Endometrial microvascular endothelial cells (primary cell): Measurements from ENCODE around the gene SERPINB6. TPM values are rescaled to one million over a fixed set of nuclear protein-coding genes. Genes with fewer than 3 reads are reported as not detected.

Experiments used
- in situ Hi-C: cut with HindIII; loops from 2 replicates; pipeline ENCODE4 v1.10.0; 2017; ENCODE audit warnings: low sequenced_read_pairs, low pct_unique_long_range_greater_than_20kb; ENCODE audit errors: inconsistent ontology term
- total RNA-seq: library from RNA; depleted of rRNA; stranded (reverse); fragments of >200 nt; gene quantifications from one replicate; pipeline ENCODE4 v1.2.3, GENCODE V29; 2015; ENCODE audit errors: inconsistent ontology term

SERPINB6 gene
- total RNA-seq, 1 donor from 2014 or later, result 179 TPM

DNA sequence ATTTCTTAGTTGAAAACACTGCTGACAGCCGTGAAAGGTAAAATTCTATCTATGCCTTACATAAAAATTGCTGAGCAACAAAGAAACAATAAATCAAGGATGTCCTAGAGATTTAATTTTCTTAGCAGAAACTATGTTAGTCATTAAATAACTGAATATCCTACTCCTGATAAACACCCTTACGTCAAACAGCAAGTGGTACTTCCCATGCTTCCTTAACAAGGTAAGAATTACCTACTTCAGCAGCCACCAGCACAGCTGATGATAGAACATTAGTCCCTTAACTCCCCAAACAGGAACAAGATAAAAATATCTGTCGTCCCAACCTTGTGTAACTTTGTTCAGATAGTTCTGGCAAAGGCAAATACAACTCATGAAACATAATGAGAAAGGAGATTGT is 8.7 kb downstream of the SERPINB6 start:
- in situ Hi-C loops, result no loop called here

DNA sequence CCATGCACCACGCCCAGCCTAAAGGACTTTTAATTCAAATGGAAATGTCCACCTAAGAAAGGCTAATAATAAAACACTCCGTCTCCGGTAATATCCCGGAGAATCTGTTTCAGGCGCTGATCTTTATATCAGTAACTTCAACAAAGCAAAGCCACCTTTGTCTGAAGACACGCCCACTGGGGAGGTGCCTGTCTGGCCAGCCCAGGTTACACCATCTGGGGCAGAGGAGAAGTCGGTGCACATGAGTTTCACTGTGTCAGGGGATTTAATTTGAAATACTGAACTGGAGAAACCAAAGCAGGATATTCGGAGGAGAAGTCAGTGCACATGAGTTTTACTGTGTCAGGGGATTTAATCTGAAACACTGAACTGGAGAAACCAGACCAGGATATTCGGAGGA is 9.4 kb downstream of the SERPINB6 start:
- in situ Hi-C loops, result no loop called here

DNA sequence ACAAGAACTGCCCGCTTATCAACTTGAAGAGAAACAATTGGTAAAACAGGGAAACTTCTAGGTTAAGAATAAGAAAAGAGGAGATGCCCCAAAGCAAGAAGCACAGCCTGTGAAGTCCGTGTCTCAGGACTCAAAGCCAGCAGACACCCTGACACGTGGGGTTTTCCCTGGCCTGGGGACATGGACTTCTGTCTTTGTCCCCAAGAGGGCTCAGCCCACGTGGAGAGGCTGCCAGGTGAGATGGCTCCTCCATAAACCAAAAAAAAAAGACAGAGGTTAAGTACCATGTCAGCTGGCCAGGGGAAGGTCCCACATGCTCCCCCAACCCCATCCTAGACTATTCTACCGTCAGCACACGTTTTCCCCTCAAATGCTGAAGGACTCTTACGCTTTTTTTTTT is 9.9 kb downstream of the SERPINB6 start:
- in situ Hi-C loops, result no loop called here

DNA sequence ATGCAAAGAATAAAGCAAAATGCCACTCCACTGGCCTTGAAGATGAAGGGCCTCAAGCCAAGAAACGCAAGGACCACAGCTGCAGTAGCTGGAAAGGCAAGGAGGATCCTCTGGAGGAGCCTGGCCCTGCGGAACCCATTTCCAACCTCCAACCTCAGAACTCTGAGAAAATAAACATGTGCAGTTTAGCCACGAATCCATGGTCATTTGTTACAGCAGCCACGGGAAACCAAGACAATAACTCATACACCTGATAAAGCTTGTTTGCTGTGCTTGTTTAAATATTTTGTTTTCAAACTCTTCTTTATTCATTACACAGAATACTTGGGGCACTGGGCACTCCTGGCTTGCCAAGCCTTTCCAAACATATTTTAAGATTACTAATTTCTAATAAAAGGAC is 10.4 kb downstream of the SERPINB6 start:
- in situ Hi-C loops, result no loop called here

DNA sequence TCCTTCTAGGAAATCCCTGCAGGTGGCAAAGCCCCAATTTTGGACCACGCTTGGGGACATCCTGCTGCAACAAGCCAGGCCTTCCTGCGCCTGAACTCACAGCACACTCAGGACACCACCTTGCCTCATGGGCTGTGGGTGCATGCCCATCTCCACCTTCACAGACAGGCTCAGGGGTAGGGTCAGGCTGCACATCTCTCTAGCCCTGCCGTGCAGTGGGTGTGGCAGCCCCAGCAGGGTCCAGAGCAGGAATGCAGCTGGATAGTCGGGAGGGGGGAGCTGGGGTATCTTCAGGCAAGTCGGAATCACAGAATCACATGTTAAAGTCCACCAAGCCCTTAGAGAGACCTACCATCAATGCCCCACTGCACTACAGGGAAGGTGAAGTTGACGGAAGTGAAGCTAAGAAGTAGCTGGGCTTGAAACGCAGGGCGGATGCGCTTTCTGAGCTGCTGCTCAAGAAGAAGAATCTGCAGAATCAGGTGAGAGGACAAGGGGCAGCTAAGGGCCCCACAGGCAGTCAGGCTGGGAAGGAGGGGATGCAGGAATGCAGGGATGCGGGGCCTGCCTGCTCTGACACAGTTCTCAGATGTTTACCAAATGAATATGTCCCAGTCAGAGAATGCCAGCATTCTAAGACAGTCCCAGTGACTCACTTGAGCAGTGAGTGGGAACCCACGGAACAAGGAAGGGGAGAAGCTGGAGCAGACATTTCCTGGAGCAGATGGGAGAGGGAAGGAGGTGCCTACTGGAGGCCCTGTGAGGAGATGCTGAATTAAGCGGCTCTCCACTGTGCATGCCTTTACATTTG is 11.3 kb downstream of the SERPINB6 start:
- in situ Hi-C loops, result no loop called here

DNA sequence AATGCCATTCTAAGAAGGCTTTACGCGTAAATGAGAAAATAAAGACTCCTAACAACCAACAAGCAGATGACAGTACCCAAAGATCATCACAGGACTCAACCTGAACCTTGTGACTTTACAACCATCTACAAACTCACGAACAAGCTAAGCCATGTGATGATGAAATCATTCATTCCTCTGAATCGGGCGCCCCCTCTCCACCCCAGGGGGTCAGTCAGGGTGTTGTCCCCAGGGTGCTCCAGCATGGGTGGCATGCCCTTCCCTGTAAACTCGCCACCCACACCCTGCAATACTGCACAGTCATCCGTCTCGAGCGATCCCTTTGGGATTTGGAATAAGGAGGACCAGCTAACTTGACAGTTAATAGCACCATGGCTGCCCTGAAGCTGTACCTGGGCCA is 12.6 kb downstream of the SERPINB6 start:
- in situ Hi-C loops, result no loop called here

DNA sequence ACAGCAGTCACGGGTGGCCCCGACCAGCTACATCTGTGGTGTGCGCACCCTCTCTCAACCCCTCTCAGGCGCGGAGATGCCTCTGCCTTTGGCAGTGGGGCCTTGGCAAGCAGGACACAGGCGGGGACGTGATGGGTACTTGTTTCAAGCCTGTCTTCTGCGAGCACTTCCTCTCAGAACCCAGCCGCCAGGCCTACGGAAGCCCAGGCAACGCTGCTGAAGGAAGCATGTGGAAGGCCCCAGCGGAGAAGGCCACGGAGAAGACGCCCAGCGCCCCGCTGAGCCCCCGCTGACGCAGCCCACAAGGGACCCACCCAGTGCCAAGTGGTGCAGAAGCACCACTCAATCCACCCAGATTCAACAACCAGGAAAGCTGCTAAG is 13.0 kb downstream of the SERPINB6 start:
- in situ Hi-C loops, result no loop called here

DNA sequence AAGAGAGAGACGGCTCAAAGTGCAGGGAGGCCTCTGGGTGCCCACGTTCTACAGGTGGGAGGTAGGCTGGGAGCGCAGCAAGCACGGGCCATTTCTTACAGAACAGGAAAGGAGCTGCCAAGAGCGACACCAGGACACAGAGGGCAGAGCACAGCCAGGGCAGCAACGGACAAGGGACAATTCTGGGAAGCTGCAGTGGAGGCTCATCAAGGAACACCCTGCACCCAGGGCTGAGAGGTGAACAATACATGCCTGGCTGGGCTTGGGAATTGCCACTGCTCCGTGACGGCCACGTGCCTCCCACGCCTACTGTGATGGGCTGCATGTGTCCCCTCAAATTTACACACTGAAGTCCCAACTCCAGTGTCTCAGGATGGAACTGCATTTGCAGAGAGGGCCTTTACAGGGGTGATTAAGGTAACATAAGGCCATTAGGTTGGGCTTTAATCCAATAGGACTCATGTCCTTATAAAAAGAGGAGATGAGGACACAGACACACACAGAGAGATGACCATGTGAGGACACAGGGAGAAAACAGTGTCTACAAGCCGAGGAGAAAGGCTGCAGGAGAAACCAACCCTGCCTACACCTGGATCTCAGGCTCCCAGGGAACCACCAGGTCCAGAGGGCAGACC is 13.6 kb downstream of the SERPINB6 start:
- in situ Hi-C loops, result no loop called here

DNA sequence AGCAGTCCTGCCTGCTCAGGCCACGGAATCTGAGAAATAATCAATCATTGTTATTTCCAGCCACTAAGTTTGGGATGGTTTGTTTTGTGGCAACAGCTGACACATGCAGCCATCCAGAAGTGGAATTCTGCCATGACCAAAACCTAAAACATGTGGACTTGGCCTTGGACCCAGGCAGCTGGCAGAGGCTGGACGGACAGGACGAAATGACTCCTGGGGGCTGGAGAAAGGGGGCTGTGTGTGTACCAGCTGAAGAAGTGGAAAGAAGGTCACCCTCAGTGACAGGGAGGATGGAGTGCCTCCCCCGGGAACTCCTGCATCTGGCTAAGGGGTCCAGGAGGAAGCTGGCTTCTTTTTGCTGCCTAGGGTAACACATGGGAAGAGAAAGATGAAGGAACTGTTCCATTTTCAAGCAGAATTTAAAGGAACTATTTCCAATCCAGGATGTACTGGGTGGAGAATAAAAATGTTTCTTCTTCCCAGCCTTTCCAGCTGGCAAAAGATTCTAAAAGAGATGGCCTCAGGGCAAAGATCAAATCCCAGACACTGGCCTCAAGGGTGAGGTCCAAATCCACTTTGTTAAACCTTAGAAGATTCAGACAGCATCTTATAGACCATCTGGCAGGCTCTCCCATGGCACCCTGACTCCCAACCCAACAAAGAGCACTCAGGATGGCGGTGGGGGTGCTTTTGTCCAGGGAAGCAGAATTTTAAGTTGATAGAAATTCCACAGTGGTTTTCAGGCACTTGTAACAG is 14.3 kb downstream of the SERPINB6 start:
- in situ Hi-C loops, result no loop called here

DNA sequence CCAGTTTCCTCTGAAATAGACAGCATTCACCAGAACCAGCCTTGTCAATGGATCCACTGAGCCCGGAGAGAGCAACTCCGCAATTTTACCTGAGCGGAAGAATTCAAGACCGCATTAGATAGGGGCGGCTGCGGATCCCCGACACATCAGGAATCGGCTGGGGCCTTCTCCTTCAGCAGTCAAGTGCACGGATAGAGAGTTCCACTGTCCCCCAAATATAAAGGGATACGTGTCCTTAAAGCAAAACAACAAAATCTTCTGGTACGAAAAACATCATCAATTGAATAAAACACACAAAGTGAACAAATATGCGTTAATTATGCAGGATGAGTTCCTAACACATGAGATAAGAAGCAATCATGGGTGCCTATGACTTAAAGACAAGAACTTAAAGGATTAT is 18.3 kb downstream of the SERPINB6 start:
- in situ Hi-C loops, result no loop called here

DNA sequence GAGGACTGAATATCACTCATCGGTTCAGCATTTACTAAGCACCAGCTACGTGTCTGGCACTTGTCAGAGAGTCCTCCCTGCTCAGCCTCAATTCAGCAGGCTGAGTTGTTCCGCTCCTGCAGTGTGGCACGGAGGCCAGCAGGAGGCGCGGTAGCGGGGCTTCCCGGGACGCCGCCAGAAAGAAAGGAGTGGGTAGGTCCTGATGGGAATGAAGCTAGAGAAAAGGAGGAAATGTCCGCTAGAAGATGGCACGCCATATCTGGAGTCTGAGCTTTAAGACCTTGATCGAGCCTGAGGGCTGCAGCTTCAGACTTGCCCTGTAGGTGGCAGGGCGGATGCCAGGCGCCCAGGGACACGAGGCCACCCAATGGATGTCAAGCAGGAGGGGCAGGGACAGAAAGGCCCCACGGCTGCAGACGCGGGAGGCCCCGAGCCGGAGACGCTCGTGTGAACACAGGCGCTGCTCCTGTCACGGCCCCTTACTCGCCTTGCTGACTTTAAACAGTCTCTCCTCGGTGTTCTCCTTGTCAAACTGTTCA is 18.7 kb downstream of the SERPINB6 start:
- in situ Hi-C loops, result no loop called here

DNA sequence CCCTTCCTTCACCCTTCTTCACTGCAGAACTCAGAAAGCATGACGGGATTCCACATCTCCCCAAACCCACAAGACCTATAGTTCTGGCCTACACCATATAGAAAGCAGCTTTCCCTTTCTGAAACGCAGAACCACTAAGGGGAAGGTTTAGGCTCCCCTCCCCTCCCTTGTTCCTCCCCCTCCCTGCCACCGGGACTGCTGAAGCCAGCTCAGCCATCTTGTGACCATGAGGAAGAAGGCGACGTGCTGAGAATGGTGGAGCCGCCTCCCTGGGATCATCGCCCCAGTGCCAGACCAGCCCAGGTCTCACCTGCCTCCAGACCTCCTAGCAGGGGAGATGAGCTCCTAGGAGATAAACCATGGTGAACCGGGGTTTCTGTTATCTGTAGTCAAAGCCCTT is 19.6 kb downstream of the SERPINB6 start:
- in situ Hi-C loops, result no loop called here

DNA sequence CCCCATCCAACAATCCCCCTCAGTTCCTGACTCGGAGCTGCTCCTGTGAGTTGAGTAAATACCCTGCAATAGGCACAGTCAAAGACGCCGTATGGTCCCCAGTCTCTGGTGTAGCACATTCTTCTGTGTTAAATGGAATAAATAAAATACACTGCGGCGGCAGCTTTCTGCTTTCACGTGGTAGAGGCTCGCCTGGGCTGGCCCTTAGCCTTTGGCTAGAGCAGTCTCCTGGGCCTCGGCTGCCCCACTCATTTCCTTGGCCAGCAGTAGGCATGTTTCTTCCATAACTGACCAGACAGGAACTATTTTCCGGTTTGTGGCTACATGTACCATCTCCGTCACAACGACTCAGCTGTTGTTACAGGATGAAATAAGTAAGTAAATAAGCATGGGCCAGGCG is 20.7 kb downstream of the SERPINB6 start:
- in situ Hi-C loops, result no loop called here

DNA sequence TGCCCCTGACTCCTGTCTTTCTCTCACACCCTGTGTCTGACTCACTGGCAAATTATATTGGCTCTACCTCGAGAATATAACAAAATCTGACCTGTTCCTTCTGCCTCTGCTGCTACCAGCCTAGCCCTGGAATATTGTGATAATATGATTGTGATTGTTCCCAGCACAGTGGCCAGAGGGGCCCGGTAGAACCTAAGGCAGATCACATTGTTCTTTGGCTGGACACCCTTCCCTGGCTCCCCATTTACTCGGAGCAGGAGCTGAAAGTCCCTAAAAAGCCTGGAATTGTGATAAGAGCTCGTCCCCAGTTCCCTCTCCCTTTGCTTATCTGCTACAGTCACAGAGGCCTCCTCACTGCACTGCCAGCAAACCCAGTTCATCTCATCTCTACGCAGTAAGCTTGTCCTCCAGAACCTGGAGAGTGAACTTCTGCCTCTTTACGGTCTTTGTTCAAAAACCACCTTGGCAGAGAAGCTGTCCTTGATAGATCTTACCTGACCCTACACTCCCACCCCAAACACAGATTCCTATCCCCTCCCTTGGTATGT is 21.8 kb downstream of the SERPINB6 start:
- in situ Hi-C loops, result no loop called here

DNA sequence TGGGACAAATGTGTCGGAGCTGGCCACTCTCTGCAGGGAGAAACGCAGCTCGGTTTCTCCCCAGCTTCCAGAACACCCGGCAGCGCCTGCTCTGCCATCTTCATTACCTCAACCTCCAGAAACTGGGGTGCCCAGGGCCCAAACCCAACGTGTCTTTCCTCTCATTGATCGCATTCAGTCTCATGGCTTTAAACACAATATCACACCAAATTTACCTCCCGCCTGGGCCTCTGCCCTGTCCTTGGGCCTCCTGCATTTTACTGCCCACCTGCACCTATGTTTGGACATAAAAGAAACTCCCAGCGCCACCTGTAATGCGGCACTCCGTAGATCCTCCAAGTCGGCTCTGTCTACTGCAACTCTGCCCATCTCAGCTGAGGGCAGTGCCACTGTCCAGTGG is 22.2 kb downstream of the SERPINB6 start:
- in situ Hi-C loops, result no loop called here

DNA sequence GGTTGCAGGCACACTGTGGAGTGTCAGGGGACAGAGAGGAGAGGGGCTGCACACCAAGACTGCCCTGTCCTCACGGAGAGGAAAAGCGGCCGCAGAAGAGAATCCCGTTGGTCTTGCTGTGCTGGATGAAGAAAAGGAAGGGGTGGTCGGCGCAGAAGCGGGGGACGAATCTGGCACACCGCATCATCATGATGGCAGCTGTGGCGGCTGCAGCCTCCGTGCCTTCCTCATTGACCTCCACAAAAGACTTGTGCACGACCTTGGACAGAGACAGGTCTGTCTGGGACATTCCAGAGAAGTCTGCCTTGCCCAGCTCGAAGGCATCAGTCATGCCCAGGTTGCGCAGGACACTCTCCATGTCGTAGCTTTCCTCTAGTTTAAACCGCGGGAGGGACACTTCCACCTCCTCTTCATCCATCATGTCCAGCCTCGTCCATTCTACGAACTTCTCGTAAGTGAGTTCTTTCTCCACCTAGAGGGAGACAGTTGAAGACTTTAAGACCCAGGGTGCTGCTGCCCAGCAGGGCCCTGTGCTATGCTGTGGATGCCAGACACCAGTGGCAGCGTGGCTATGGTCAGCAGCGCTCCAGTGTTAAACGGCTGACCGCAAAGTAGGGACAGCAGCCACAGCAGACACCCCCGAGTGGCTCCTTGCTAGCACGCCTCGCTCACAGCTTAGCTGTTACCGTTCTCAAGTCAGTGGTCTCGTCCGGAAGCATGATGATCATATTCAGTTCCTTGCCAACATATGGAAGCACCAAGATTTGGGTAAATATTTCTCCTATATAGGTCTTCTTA is 22.9 kb downstream of the SERPINB6 start:
- in situ Hi-C loops, result no loop called here

DNA sequence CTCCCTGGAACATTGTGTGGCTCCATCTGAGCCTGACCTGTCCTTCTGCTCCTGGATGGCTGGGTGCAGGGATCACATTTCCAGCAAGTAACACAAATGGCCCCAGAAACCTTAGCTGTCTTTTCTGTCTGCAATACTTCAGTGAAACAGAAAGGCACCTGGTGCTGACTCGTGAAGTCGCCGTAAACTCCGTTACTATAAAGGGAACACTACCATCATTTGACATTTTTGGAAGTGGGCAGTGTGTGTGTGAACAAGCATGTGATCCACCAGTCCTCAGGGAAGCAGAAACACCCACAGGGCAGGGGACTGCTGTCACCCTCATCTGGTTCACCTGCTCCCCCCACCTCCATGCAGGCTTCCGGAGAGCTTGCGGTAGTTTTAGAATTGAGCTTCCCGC is 23.9 kb downstream of the SERPINB6 start:
- in situ Hi-C loops, result no loop called here

DNA sequence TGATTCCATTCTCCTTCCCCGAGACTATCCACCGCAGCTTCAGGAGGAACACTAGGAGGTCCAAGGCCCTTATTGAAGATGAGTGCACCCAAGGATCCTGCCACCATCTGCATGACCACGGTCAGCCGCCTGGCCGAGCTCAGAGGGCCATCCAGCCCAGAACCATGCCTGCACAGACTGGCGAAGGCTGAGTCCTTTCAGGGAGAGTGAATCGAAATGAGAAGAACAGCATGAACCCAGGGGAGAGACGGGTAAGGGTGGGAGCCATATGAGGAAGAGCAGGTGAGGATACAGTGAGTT is 26.3 kb downstream of the SERPINB6 start:
- in situ Hi-C loops, result no loop called here
